ENCODE results near the gene HES3.

Gene HES3

GRCh38 chr1:6260433-6260934 lies 16.5 kb downstream of the HES3 start:
- Histone ChIP-seq H3K36me3 (ENCODE audit: control insufficient read depth in 1 of 2, insufficient read depth in 2 of 2, low read depth in 1 of 2, low read length in 2 of 2) (peaks cover 0 to 6% of the 10 kb centered on the region in 2 experiments), H3K4ac (ENCODE audit: low read depth in 1 of 2, low read length in 2 of 2) (no peak overlapping the region), H3K4me3 (ENCODE audit: insufficient read depth in 1 of 2, low read depth in 1 of 2, low read length in 2 of 2) (peak overlapping the region; percentile 59 to 69), H2AK5ac (ENCODE audit: low read length, severe bottlenecking) (no peak overlapping the region), H3K27me3 (ENCODE audit: control insufficient read depth in 1 of 2, insufficient read depth in 1 of 2, low read length in 2 of 2) (peaks cover 5 to 9% of the 10 kb centered on the region in 2 experiments), H3K23ac (ENCODE audit: low read length in 2 of 2) (no peak overlapping the region), H2BK12ac (ENCODE audit: low read length in 2 of 2) (no peak overlapping the region), H3K9me3 (ENCODE audit: control insufficient read depth, low read length) (no peaks in the 10 kb centered on the region), H2BK120ac (ENCODE audit: low read depth, low read length) (no peak overlapping the region), H3K4me1 (ENCODE audit: control insufficient read depth, insufficient read depth, low read depth, low read length) (peaks cover 30% of the 10 kb centered on the region), H2AFZ (ENCODE audit: low read depth, low read length) (peak overlapping the region; percentile 62), H2BK5ac (ENCODE audit: low read depth, low read length, poor library complexity, severe bottlenecking) (no peak overlapping the region), H2BK15ac (ENCODE audit: low read depth, poor library complexity, severe bottlenecking) (no peak overlapping the region), H3K4me2 (ENCODE audit: low read length, poor library complexity, severe bottlenecking) (peak overlapping the region; percentile 90), H3K14ac (ENCODE audit: low read length in 2 of 2) (no peak overlapping the region), H4K8ac (ENCODE audit: low read length) (no peak overlapping the region), H4K91ac (ENCODE audit: low read length) (no peak overlapping the region), H3K9ac (ENCODE audit: low read length) (peak overlapping the region; percentile 38), H3K18ac (ENCODE audit: low read depth in 1 of 2, low read length in 2 of 2) (peak overlapping the region in 1 of 2 experiments; percentile 42), H3K27ac (ENCODE audit: low read length, poor library complexity, severe bottlenecking) (no peak overlapping the region), H3K79me1 (replicated peaks; ENCODE audit: low read length, poor library complexity, severe bottlenecking) (no peaks in the 10 kb centered on the region)
- 1% methylated on average over 40 of the region's 61 CpGs for WGBS
- DNase-seq: peak; percentile 44

- H3K18ac ChIP-seq (ENCODE audit: low read depth in 1 of 2, low read length in 2 of 2): peak within 1 kb of the TSS in 1 of 2 experiments; percentile 64
- peak within 1 kb of the TSS in 1 of 2 experiments; percentile 50 for H3K14ac ChIP-seq (ENCODE audit: low read length in 2 of 2)
- no peak within 1 kb of the TSS for H3K4ac ChIP-seq (ENCODE audit: low read depth in 1 of 2, low read length in 2 of 2)
- no peak within 1 kb of the TSS for H2BK12ac ChIP-seq (ENCODE audit: low read length in 2 of 2)
- no peak within 1 kb of the TSS for H4K91ac ChIP-seq (ENCODE audit: low read length)
- no peak within 1 kb of the TSS for H2BK5ac ChIP-seq (ENCODE audit: low read depth, low read length, poor library complexity, severe bottlenecking)
- H2AFZ ChIP-seq (ENCODE audit: low read depth, low read length): peak within 1 kb of the TSS; percentile 62
- H3K27me3 ChIP-seq (ENCODE audit: control insufficient read depth in 1 of 2, insufficient read depth in 1 of 2, low read length in 2 of 2): peaks cover 5 to 9% of the 10 kb centered on the region in 2 experiments
- H3K4me3 ChIP-seq (ENCODE audit: insufficient read depth in 1 of 2, low read depth in 1 of 2, low read length in 2 of 2): peak within 1 kb of the TSS; percentile 59 to 69
- peaks cover 30% of the 10 kb centered on the region for H3K4me1 ChIP-seq (ENCODE audit: control insufficient read depth, insufficient read depth, low read depth, low read length)
- no peak within 1 kb of the TSS for H2BK15ac ChIP-seq (ENCODE audit: low read depth, poor library complexity, severe bottlenecking)
- H3K79me1 ChIP-seq (replicated peaks; ENCODE audit: low read length, poor library complexity, severe bottlenecking): no peaks in the 10 kb centered on the region
- H3K9ac ChIP-seq (ENCODE audit: low read length): peak within 1 kb of the TSS; percentile 41
- no peaks in the 10 kb centered on the region for H3K9me3 ChIP-seq (ENCODE audit: control insufficient read depth, low read length)
- H3K4me2 ChIP-seq (ENCODE audit: low read length, poor library complexity, severe bottlenecking): peak within 1 kb of the TSS; percentile 90
- peak within 1 kb of the TSS; percentile 50 for H2BK120ac ChIP-seq (ENCODE audit: low read depth, low read length)
- H4K8ac ChIP-seq (ENCODE audit: low read length): peak within 1 kb of the TSS; percentile 24
- H2AK5ac ChIP-seq (ENCODE audit: low read length, severe bottlenecking): no peak within 1 kb of the TSS
- H3K27ac ChIP-seq (ENCODE audit: low read length, poor library complexity, severe bottlenecking): no peak within 1 kb of the TSS
- H3K23ac ChIP-seq (ENCODE audit: low read length in 2 of 2): no peak within 1 kb of the TSS
- peaks cover 0 to 6% of the 10 kb centered on the region in 2 experiments for H3K36me3 ChIP-seq (ENCODE audit: control insufficient read depth in 1 of 2, insufficient read depth in 2 of 2, low read depth in 1 of 2, low read length in 2 of 2)
- peak; percentile 43 for DNase-seq
- WGBS: 1% methylated on average over 48 of the region's 78 CpGs
Observed at GRCh38 chr1:6260961-6261614, 17.1 kb downstream of the HES3 start, which contains the start of gene GPR153. Gene GPR153, minus strand, starts transcription at chr1:6261098. Its CDS starts 6,193 bp downstream, at chr1:6254905.

- no peak overlapping the region for H4K91ac ChIP-seq (ENCODE audit: low read length)
- H3K9me3 ChIP-seq (ENCODE audit: control insufficient read depth, low read length): no peaks in the 10 kb centered on the region
- peaks cover 31% of the 10 kb centered on the region for H3K4me1 ChIP-seq (ENCODE audit: control insufficient read depth, insufficient read depth, low read depth, low read length)
- H3K27ac ChIP-seq (ENCODE audit: low read length, poor library complexity, severe bottlenecking): no peak overlapping the region
- H3K9ac ChIP-seq (ENCODE audit: low read length): peak overlapping the region; percentile 41
- no peaks in the 10 kb centered on the region for H3K79me1 ChIP-seq (replicated peaks; ENCODE audit: low read length, poor library complexity, severe bottlenecking)
- H3K4me3 ChIP-seq (ENCODE audit: insufficient read depth in 1 of 2, low read depth in 1 of 2, low read length in 2 of 2): peak overlapping the region in 1 of 2 experiments; percentile 63
- H3K14ac ChIP-seq (ENCODE audit: low read length in 2 of 2): no peak overlapping the region
- no peak overlapping the region for H2AK5ac ChIP-seq (ENCODE audit: low read length, severe bottlenecking)
- H3K4me2 ChIP-seq (ENCODE audit: low read length, poor library complexity, severe bottlenecking): peak overlapping the region; percentile 90
- no peak overlapping the region for H3K4ac ChIP-seq (ENCODE audit: low read depth in 1 of 2, low read length in 2 of 2)
- H2BK12ac ChIP-seq (ENCODE audit: low read length in 2 of 2): no peak overlapping the region
- no peak overlapping the region for H2BK120ac ChIP-seq (ENCODE audit: low read depth, low read length)
- H2AFZ ChIP-seq (ENCODE audit: low read depth, low read length): no peak overlapping the region
- no peak for DNase-seq
- WGBS: 20% methylated on average over 15 of the region's 15 CpGs
- H4K8ac ChIP-seq (ENCODE audit: low read length): no peak overlapping the region
- H2BK5ac ChIP-seq (ENCODE audit: low read depth, low read length, poor library complexity, severe bottlenecking): no peak overlapping the region
- peaks cover 0 to 6% of the 10 kb centered on the region in 2 experiments for H3K36me3 ChIP-seq (ENCODE audit: control insufficient read depth in 1 of 2, insufficient read depth in 2 of 2, low read depth in 1 of 2, low read length in 2 of 2)
- H2BK15ac ChIP-seq (ENCODE audit: low read depth, poor library complexity, severe bottlenecking): no peak overlapping the region
- no peak overlapping the region for H3K23ac ChIP-seq (ENCODE audit: low read length in 2 of 2)
- peaks cover 5 to 9% of the 10 kb centered on the region in 2 experiments for H3K27me3 ChIP-seq (ENCODE audit: control insufficient read depth in 1 of 2, insufficient read depth in 1 of 2, low read length in 2 of 2)
- H3K18ac ChIP-seq (ENCODE audit: low read depth in 1 of 2, low read length in 2 of 2): no peak overlapping the region
Observed at GRCh38 chr1:6261615-6261995, 17.6 kb downstream of the HES3 start.

DNA sequence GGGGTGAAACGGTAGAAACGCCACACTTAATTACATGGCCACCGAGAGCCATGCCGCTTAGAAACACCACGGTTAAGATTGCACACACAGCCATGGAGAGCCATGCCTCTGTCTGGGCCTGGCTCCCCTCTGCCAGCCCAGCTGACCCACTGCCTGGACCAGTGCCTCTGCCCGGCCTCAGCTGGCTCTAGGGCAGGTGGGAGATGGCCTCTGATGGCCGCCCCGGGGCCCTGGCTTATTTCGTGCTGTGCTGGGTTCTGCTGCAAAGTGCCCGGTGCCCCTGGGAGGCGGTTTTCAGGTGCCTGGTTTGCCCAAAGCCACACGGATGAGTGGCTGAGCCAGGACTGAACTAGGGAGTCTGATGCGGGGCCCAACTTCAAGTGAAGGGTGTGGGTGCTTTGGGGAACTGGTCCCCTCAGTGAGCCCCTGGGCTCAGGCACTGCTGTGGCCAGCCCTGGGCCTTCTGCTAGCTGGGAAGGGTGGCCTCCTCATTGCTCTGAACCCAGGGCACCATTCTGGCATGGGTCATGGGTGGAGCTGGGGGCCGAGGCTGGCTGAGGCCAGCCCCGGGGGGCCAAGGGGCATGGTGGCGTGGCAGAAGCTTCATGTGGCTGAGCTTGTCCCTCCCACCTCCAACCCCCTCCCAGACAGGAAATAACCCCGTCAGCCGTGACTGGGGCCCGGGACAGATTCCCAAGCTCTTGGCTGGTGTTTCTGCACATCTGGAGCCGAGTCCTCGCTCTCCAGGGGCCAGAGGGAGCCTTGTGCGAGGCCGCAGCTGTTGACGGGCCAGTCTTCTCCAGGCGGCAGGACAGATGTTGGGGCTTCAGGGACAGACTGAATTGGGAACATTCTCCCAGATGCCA lies 18.8 kb downstream of the HES3 start:
- H3K36me3 ChIP-seq (ENCODE audit: control insufficient read depth in 1 of 2, insufficient read depth in 2 of 2, low read depth in 1 of 2, low read length in 2 of 2): peaks cover 0 to 6% of the 10 kb centered on the region in 2 experiments
- no peak overlapping the region for H2BK5ac ChIP-seq (ENCODE audit: low read depth, low read length, poor library complexity, severe bottlenecking)
- H2BK15ac ChIP-seq (ENCODE audit: low read depth, poor library complexity, severe bottlenecking): no peak overlapping the region
- no peak overlapping the region for H3K18ac ChIP-seq (ENCODE audit: low read depth in 1 of 2, low read length in 2 of 2)
- no peak overlapping the region for H2AK5ac ChIP-seq (ENCODE audit: low read length, severe bottlenecking)
- no peak overlapping the region for H2BK120ac ChIP-seq (ENCODE audit: low read depth, low read length)
- no peak overlapping the region for H2AFZ ChIP-seq (ENCODE audit: low read depth, low read length)
- no peak overlapping the region for H3K4ac ChIP-seq (ENCODE audit: low read depth in 1 of 2, low read length in 2 of 2)
- H4K8ac ChIP-seq (ENCODE audit: low read length): no peak overlapping the region
- H3K4me2 ChIP-seq (ENCODE audit: low read length, poor library complexity, severe bottlenecking): no peak overlapping the region
- no peaks in the 10 kb centered on the region for H3K9me3 ChIP-seq (ENCODE audit: control insufficient read depth, low read length)
- H3K4me1 ChIP-seq (ENCODE audit: control insufficient read depth, insufficient read depth, low read depth, low read length): peaks cover 42% of the 10 kb centered on the region
- WGBS: 71% methylated on average over 25 of the region's 25 CpGs
- H3K4me3 ChIP-seq (ENCODE audit: insufficient read depth in 1 of 2, low read depth in 1 of 2, low read length in 2 of 2): no peak overlapping the region
- H3K23ac ChIP-seq (ENCODE audit: low read length in 2 of 2): no peak overlapping the region
- peak; percentile 32 for DNase-seq
- H3K9ac ChIP-seq (ENCODE audit: low read length): no peak overlapping the region
- no peak overlapping the region for H2BK12ac ChIP-seq (ENCODE audit: low read length in 2 of 2)
- peaks cover 5 to 9% of the 10 kb centered on the region in 2 experiments for H3K27me3 ChIP-seq (ENCODE audit: control insufficient read depth in 1 of 2, insufficient read depth in 1 of 2, low read length in 2 of 2)
- no peaks in the 10 kb centered on the region for H3K79me1 ChIP-seq (replicated peaks; ENCODE audit: low read length, poor library complexity, severe bottlenecking)
- H3K14ac ChIP-seq (ENCODE audit: low read length in 2 of 2): no peak overlapping the region
- H3K27ac ChIP-seq (ENCODE audit: low read length, poor library complexity, severe bottlenecking): no peak overlapping the region
- H4K91ac ChIP-seq (ENCODE audit: low read length): no peak overlapping the region
